Neuron (in vitro differentiated cells): ENCODE measurements around the gene HOXB3.

Experiments
- H2AFZ ChIP-seq: one replicate; pipeline ENCODE4 v1.6.1; 2013; ENCODE audit warnings: low read depth, mild to moderate bottlenecking, inconsistent platforms, low read length, moderate library complexity
- H3K27me3 ChIP-seq: one replicate; pipeline ENCODE4 v1.6.1; 2013; ENCODE audit warnings: low read length; ENCODE audit not compliant: insufficient read depth
- H3K36me3 ChIP-seq: one replicate; pipeline ENCODE4 v1.6.1; 2013; ENCODE audit warnings: low read length; ENCODE audit not compliant: insufficient read depth
- H3K4me1 ChIP-seq: one replicate; pipeline ENCODE4 v1.6.1; 2013; ENCODE audit warnings: low read length; ENCODE audit not compliant: insufficient read depth
- H3K4me3 ChIP-seq: 2 replicates; pipeline ENCODE4 v1.5.1; 2013; ENCODE audit warnings: mild to moderate bottlenecking, low read length, moderate library complexity
- H3K9me3 ChIP-seq: one replicate; pipeline ENCODE4 v1.6.1; 2013; ENCODE audit warnings: low read length

HOXB3 gene

DNA sequence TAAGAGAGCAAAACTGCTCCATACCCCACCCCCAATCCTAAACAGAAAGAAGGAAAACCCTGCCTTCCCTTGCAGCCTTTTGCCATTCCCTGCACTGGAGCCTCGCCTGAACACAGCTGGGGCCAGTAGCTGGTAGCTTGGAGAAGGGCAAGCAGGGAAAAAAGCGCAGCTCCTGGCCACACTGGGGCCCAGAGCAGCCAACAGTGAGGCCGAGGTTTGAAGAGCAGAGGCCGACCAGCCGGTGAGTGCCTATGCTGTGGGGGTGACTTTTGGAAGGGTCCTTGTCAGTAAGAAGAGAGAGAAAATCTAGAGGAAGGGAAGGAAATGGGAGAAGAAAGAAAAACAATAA lies 39.3 kb upstream of the HOXB3 start:
- Histone ChIP-seq H3K4me3 (no peak overlapping the region), H3K27me3 (peaks cover 97% of the 10 kb centered on the region), H2AFZ (no peak overlapping the region), H3K4me1 (peaks cover 5% of the 10 kb centered on the region), H3K36me3 (no peaks in the 10 kb centered on the region), H3K9me3 (no peaks in the 10 kb centered on the region)

DNA sequence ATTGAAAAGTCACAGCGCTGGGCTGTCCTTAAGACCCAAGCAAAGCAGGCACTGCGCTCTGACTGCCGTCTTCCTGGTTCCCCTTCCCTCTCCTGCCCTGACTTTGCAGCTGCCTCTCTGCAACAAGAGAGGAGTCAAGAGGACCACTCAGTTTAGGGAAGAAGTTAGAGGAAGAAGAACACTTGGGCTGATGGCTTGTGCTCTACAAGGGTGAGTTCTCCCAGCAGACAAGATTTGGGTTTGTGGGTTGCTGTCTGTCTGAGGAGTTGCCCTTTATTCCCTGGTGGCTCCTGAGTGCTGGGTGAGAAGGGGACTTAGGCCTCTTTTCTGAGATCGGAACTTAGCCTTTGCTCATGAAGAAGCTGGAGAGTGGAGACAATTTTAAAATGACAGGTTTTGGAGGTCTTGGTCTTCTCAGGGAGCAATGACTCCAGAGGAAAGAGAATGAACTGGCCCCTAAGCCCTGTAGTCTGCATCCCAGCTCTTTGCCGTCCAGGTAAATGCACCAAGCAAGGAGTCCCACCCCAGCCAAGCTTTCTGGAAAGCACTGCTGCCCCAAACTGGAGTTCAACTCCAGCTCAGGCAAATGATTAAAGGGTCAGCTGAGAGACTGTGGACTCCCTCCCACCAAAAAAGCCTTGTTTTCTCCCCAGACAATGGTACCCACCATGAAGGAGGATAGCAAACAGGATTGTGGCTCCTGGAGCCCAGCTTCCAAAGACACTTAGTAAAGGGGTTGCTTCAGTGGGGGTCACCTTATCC lies 38.8 kb upstream of the HOXB3 start:
- H3K4me1 ChIP-seq, result peaks cover 5% of the 10 kb centered on the region

DNA sequence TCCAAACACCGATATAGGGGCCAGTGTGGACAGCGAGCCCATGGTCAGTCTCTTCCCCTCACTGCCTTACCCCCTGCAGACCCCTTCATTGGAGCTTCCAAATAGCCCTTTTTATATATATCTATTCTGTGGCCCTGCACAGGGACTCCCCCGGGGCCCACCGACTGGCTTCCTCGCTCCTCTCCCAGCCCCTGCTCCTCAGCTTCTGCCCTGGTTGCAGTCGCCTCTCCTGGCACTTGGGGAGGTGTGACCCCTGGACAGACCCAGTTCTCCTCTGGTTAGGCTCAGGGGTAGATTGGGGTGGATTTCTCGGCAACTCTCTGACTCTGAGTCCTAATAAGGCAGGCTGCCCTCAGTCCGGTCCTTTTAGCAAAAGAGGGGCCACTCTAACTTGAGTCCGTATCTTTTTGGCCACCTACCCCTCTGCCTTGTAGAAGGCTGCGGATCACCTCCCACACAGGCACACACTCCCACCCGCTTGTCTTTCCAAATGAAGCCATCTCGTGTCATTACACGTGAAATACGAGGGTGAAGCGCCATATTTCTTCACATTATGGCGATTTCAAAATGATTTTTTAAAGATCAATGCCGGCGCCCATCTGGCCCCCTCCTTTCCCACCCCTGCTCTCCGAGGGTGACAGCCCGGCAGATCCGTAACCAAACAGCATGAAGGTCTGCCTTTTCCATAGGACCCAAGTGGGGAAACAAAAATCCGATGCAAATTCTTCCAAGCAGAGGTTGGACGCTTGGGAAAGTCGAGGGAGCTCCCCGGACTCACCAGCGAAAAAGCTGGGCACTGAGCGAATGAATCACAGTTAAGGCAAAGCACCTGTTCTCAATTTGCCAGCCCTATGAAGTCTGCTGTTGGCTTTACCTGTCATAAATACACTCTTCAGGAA lies 37.8 kb upstream of the HOXB3 start:
- H3K36me3 ChIP-seq, result no peaks in the 10 kb centered on the region
- peaks cover 98% of the 10 kb centered on the region for H3K27me3 ChIP-seq
- no peak overlapping the region for H2AFZ ChIP-seq
- H3K4me3 ChIP-seq, result no peak overlapping the region
- peaks cover 5% of the 10 kb centered on the region for H3K4me1 ChIP-seq
- no peaks in the 10 kb centered on the region for H3K9me3 ChIP-seq

More for the DNA sequence above, 38.8 kb upstream of the HOXB3 start:
- Histone ChIP-seq H3K9me3 (no peaks in the 10 kb centered on the region), H3K4me3 (no peak overlapping the region), H3K27me3 (peaks cover 98% of the 10 kb centered on the region), H3K36me3 (no peaks in the 10 kb centered on the region), H2AFZ (no peak overlapping the region)

DNA sequence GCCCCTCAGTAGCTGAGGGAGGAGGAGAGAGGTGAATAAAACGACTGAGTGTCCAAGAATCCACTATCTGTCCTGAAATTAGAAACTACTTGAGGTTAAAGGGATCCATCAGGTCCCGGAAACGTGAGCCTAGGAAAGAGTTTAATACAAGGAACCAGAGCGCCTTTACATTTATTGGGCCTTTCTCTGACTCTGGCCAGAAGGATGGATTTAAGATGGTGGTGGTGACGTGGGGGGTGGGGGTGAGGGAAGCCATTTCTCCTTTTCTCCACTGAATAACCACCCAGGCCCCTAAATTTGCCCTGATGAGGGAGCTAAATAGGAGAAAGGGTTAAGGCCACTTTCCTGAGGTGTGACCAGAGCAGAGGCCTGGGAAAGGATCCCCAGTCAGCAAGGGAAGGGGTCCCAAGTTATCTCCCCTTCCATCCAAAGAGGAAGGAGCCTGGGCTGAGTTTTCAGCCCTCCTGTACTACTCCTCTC lies 37.1 kb upstream of the HOXB3 start:
- no peak overlapping the region for H3K4me3 ChIP-seq
- no peaks in the 10 kb centered on the region for H3K9me3 ChIP-seq
- H3K27me3 ChIP-seq, result peaks cover 98% of the 10 kb centered on the region
- H3K4me1 ChIP-seq, result peaks cover 5% of the 10 kb centered on the region
- no peak overlapping the region for H2AFZ ChIP-seq
- no peaks in the 10 kb centered on the region for H3K36me3 ChIP-seq

GRCh38 chr17:48626245-48627117 lies 36.4 kb upstream of the HOXB3 start, which contains the start of gene HOXB9:
HOXB9 (minus strand) TSS chr17:48626358; CDS start chr17:48626269, 89 bp downstream.
- Histone ChIP-seq H3K4me1 (peaks cover 5% of the 10 kb centered on the region), H3K36me3 (no peaks in the 10 kb centered on the region), H2AFZ (no peak within 1 kb of the TSS), H3K9me3 (no peaks in the 10 kb centered on the region), H3K4me3 (no peak within 1 kb of the TSS), H3K27me3 (peaks cover 98% of the 10 kb centered on the region)

- Histone ChIP-seq H3K27me3 (peaks cover 98% of the 10 kb centered on the region), H3K36me3 (no peaks in the 10 kb centered on the region), H3K4me3 (no peak overlapping the region), H2AFZ (no peak overlapping the region), H3K4me1 (peaks cover 5% of the 10 kb centered on the region), H3K9me3 (no peaks in the 10 kb centered on the region)
These were observed 35.6 kb upstream of the HOXB3 start for GRCh38 chr17:48625495-48626244.

DNA sequence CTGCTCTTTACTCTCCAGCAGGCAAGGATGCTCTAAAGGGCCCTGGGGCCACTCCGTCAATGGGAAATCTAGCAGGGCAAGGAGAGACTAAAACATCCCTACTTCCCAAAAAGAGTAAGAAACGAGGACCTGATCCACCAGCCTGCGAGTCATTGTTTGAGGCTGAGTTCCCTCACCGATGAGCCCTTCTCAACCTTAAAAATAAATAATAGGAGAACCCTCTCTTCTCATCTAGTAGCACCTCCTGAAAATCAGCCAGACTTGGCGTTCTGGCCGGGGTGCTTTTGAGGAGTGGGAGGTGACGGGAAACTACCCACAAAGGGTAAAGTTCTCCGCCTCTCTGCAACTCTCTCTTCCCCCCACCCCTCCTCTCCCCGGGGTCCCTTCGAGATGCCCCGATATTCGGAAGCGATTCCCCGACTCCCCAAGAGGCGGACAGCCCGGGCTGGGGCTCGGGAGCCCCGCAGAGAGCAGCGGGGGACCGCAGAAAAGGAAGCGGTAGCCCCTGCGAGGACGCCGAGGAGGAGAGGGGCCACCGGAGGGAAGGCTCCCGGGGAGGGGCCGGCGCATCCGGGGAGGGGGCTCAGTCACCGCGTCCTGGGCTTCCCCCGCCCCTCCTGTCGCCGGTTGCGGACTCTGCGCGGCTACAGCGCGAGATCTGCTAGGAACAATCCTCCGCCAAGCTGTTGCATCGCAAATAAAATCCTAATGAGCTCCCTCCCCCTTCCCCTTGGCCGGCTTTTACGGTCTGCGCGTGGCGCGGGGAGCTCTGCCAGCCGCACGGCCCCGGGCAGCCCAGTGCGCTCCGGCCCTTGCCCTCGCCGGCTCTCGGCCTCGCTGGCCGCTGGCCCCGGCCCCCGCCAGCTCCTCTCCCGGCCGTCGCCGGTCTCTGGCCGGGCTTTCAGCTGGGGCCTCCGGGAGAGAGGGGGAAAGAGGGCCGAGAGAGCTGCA lies 34.8 kb upstream of the HOXB3 start:
- H2AFZ ChIP-seq, result no peak overlapping the region
- H3K4me3 ChIP-seq, result no peak overlapping the region
- no peaks in the 10 kb centered on the region for H3K9me3 ChIP-seq
- H3K36me3 ChIP-seq, result no peaks in the 10 kb centered on the region
- peaks cover 98% of the 10 kb centered on the region for H3K27me3 ChIP-seq
- H3K4me1 ChIP-seq, result peaks cover 5% of the 10 kb centered on the region

GRCh38 chr17:48624118-48624517 lies 34.1 kb upstream of the HOXB3 start:
- H2AFZ ChIP-seq, result no peak overlapping the region
- no peak overlapping the region for H3K4me3 ChIP-seq
- H3K36me3 ChIP-seq, result no peaks in the 10 kb centered on the region
- peaks cover 5% of the 10 kb centered on the region for H3K4me1 ChIP-seq
- no peaks in the 10 kb centered on the region for H3K9me3 ChIP-seq
- H3K27me3 ChIP-seq, result peaks cover 98% of the 10 kb centered on the region

GRCh38 chr17:48623583-48623982 lies 33.5 kb upstream of the HOXB3 start:
- Histone ChIP-seq H2AFZ (no peak overlapping the region), H3K9me3 (no peaks in the 10 kb centered on the region), H3K36me3 (no peaks in the 10 kb centered on the region), H3K27me3 (peaks cover 97% of the 10 kb centered on the region), H3K4me3 (no peak overlapping the region), H3K4me1 (peaks cover 5% of the 10 kb centered on the region)

- Histone ChIP-seq H3K4me3 (no peak overlapping the region), H3K4me1 (peaks cover 5% of the 10 kb centered on the region), H3K9me3 (no peaks in the 10 kb centered on the region), H2AFZ (no peak overlapping the region), H3K36me3 (no peaks in the 10 kb centered on the region), H3K27me3 (peaks cover 97% of the 10 kb centered on the region)
These were observed 32.8 kb upstream of the HOXB3 start for GRCh38 chr17:48622857-48623256.
